ENCODE data around the gene NAA30. TPM values are rescaled to one million over a fixed set of nuclear protein-coding genes. Genes with fewer than 3 reads are reported as not detected.
A peak's percentile ranks its signal among the peaks of the same experiment; 100 is the strongest.

NAA30 gene
- total RNA-seq, 1 donor from 2014 or later, result 27.8 TPM

GRCh38 chr14:57390806-57391516, 575 bp downstream of the NAA30 start:
- intact Hi-C loops (cut with DNase I), result no loop called here
- peak; percentile 53 for DNase-seq
- ATAC-seq (ENCODE audit: poor library complexity), result peak; percentile 73

GRCh38 chr14:57391517-57392195, 1.3 kb downstream of the NAA30 start:
- ATAC-seq (ENCODE audit: poor library complexity) (no peak), DNase-seq (no peak)
- intact Hi-C loops (cut with DNase I), result no loop called here

GRCh38 chr14:57392830-57393229, 2.4 kb downstream of the NAA30 start:
- no peak for DNase-seq
- ATAC-seq (ENCODE audit: poor library complexity), result no peak
- intact Hi-C loops (cut with DNase I), result no loop called here

- ATAC-seq (ENCODE audit: poor library complexity) (no peak), DNase-seq (no peak)
- intact Hi-C loops (cut with DNase I), result no loop called here
Measured at GRCh38 chr14:57400556-57401494, 10.4 kb downstream of the NAA30 start.

GRCh38 chr14:57401501-57401900, 11.1 kb downstream of the NAA30 start:
- DNase-seq, result no peak
- ATAC-seq (ENCODE audit: poor library complexity), result no peak
- intact Hi-C loops (cut with DNase I), result no loop called here

- ATAC-seq (ENCODE audit: poor library complexity), result no peak
- intact Hi-C loops (cut with DNase I), result no loop called here
- no peak for DNase-seq
Measured at GRCh38 chr14:57402173-57402852, 11.9 kb downstream of the NAA30 start.

GRCh38 chr14:57403521-57403864, 13.1 kb downstream of the NAA30 start:
- intact Hi-C loops (cut with DNase I), result no loop called here
- no peak for DNase-seq
- ATAC-seq (ENCODE audit: poor library complexity), result no peak

GRCh38 chr14:57405562-57405961, 15.2 kb downstream of the NAA30 start:
- intact Hi-C loops (cut with DNase I), result no loop called here
- no peak for ATAC-seq (ENCODE audit: poor library complexity)
- no peak for DNase-seq

- intact Hi-C loops (cut with DNase I), result no loop called here
- no peak for ATAC-seq (ENCODE audit: poor library complexity)
- no peak for DNase-seq
Measured at GRCh38 chr14:57408037-57408436, 17.7 kb downstream of the NAA30 start.

- DNase-seq (no peak), ATAC-seq (ENCODE audit: poor library complexity) (no peak)
- intact Hi-C loops (cut with DNase I), result no loop called here
Measured at GRCh38 chr14:57408634-57409033, 18.2 kb downstream of the NAA30 start.

GRCh38 chr14:57412341-57412740, 22.0 kb downstream of the NAA30 start:
- ATAC-seq (ENCODE audit: poor library complexity), result no peak
- intact Hi-C loops (cut with DNase I), result no loop called here
- no peak for DNase-seq

GRCh38 chr14:57413849-57414248, 23.5 kb downstream of the NAA30 start:
- ATAC-seq (ENCODE audit: poor library complexity) (no peak), DNase-seq (no peak)
- intact Hi-C loops (cut with DNase I), result no loop called here

GRCh38 chr14:57417228-57417627, 26.8 kb downstream of the NAA30 start:
- ATAC-seq (ENCODE audit: poor library complexity) (no peak), DNase-seq (no peak)
- intact Hi-C loops (cut with DNase I), result no loop called here

GRCh38 chr14:57418999-57419398, 28.6 kb downstream of the NAA30 start:
- ATAC-seq (ENCODE audit: poor library complexity) (no peak), DNase-seq (no peak)
- intact Hi-C loops (cut with DNase I), result no loop called here

- DNase-seq (no peak), ATAC-seq (ENCODE audit: poor library complexity) (no peak)
- intact Hi-C loops (cut with DNase I), result no loop called here
Measured at GRCh38 chr14:57420033-57420432, 29.6 kb downstream of the NAA30 start.

- intact Hi-C loops (cut with DNase I), result no loop called here
- no peak for DNase-seq
- ATAC-seq (ENCODE audit: poor library complexity), result no peak
Measured at GRCh38 chr14:57420986-57421385, 30.6 kb downstream of the NAA30 start.

- intact Hi-C loops (cut with DNase I), result no loop called here
- DNase-seq (no peak), ATAC-seq (ENCODE audit: poor library complexity) (no peak)
Measured at GRCh38 chr14:57435923-57436322, 45.5 kb downstream of the NAA30 start.

GRCh38 chr14:57461777-57462320, 71.5 kb downstream of the NAA30 start:
- ATAC-seq (ENCODE audit: poor library complexity) (no peak), DNase-seq (no peak)
- intact Hi-C loops (cut with DNase I), result no loop called here

- ATAC-seq (ENCODE audit: poor library complexity) (no peak), DNase-seq (no peak)
- intact Hi-C loops (cut with DNase I), result no loop called here
Measured at GRCh38 chr14:57462551-57462950, 72.2 kb downstream of the NAA30 start.
